Medulla oblongata (tissue), 1 donor: ENCODE data around the gene PSMC6.
"Not testable (repeated sequence)": the region's sequence is repeated elsewhere in the genome, so short reads cannot be mapped to it uniquely, and the experiment has no call there.

Experiments
- DNase-seq: peaks from one replicate; pipeline ENCODE4 v3.0.0-alpha.2; 2015; ENCODE audit errors: extremely low spot score

The PSMC6 gene

GRCh38 chr14:52716155-52716554 is 9.2 kb downstream of the PSMC6 start:
- no peak for DNase-seq

GRCh38 chr14:52723514-52724359 is 16.7 kb downstream of the PSMC6 start:
- no peak for DNase-seq

GRCh38 chr14:52724360-52724644 is 17.3 kb downstream of the PSMC6 start:
- no peak for DNase-seq

- not testable (repeated sequence) for DNase-seq
Measured at GRCh38 chr14:52727509-52727908, 20.5 kb downstream of the PSMC6 start.

DNA sequence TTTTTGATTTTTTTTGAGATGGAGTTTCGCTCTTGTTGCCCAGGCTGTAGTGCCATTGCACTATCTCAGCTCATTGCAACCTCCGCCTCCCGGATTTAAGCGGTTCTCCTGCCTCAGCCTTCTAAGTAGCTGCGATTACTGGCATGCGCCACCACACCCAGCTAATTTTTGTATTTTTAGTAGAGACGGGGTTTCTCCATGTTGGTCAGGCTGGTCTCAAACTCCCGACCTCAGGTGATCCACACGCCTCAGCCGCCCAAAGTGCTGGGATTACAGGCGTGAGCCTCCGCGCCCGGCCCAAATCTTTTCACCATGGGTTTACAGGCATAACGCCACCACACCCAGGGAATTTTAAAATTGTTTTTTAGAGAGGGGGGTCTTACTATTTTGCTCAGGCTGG is 22.0 kb downstream of the PSMC6 start:
- DNase-seq = not testable (repeated sequence)

- DNase-seq = no peak
Measured at GRCh38 chr14:52729585-52729924, 22.6 kb downstream of the PSMC6 start.

DNA sequence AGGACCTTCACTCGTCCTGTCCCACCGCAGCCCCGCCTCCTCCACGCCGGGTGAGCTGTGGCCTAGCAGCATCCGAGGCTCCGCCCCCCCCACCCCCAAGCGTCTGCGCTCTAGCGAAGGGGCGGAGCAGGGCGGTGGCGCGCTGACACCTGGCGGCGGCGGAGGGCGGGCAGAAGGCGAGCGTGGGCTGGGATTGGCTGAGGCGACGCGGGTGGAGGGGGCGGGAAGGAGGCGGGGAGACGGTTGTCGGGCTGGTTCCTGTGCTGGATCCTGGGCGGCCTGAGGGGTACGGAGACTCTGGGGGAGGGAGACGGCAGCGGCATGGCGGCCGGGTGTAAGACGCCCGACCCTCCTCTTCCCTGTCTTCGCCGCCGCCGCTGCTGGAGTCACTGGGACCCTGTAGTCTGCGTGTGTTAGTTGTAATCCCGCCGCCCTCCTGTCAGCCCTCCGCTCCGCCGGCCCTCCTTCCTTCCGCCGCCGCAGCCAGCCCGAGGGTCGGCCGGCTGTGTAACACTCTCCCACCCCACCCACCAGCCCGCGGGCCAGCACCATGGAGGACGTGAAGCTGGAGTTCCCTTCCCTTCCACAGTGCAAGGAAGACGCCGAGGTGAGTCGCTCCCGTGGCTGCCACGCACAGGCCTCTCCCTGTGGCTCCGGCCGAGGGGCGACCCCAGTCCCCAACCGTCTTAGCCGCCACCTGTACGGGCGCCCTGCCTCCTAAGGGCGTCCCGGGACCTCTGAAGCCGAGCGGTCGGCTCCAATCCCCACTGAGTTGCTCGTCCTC is 23.1 kb downstream of the PSMC6 start, which contains the start of gene STYX:
STYX (plus strand) TSS at position 242 of the 784 bp plus-strand sequence; CDS start at position 551, 309 bp downstream.
- DNase-seq = peak; percentile 97

DNA sequence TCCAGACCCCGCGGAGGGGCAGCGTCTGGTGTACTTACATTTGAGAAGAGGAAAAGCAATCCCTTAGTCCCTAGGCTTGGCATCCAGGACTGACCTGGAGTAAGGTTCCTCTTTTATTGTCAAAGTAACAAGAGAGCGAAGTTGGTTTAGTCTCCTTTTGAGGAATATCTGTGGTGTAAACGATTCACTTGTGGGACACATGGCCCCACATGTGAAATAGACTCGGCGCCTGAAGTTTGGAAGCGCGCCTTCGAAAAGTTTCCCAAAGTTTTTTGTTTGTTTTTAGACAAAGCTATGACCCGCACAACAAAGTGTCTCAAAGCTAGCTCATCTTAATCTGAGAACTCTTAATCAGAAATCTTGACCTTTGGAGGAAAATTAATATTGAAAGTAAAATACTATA is 23.7 kb downstream of the PSMC6 start:
- peak; percentile 24 for DNase-seq

- no peak for DNase-seq
Measured at GRCh38 chr14:52733824-52734223, 26.8 kb downstream of the PSMC6 start.

DNA sequence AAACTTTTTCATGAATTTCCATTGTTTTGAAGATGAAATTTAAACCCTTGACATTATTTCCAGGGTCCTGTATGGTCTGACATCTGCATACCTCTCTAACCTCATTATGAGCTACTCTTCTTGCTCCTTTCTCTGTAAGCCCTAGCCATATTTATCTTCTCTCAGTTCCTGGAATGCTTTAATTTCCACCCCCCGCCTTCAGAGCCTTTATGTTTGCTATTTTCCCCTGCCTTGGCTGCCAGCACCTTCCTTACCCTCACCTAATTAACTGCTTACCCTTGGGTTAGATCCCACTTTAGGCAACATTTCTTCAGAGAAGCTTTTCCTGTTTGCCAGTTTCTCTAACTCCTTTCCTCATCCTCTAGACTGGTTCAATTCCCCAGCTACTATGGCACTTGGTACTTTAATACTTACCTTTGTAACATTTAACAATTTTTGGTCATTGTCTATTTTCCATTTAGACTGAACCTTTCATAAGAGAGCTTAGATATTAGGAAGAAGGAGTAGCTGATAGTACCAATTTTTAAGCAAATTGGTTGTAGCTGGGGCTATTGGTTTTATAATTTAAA is 29.0 kb downstream of the PSMC6 start:
- DNase-seq = no peak

DNA sequence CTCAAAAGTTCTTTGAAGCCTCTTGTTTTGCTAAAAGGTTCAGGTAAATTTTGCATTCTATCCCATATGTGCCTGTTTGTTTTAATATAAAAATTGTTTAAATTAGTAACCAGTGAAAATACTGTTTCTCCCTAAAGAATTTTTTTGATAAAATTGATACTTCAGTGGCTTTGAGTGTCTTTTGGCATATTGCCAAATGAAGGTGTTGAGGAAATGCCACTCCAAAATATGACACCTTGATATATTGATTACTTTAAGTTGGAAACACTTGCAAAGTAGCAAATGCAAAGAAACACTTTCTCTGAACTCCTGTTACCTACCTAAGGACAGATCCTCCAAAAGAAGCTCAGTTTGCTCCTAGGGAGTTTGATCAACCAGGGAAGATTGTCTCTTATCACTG is 31.4 kb downstream of the PSMC6 start:
- no peak for DNase-seq

GRCh38 chr14:52740751-52741150 is 33.8 kb downstream of the PSMC6 start:
- DNase-seq = no peak

DNA sequence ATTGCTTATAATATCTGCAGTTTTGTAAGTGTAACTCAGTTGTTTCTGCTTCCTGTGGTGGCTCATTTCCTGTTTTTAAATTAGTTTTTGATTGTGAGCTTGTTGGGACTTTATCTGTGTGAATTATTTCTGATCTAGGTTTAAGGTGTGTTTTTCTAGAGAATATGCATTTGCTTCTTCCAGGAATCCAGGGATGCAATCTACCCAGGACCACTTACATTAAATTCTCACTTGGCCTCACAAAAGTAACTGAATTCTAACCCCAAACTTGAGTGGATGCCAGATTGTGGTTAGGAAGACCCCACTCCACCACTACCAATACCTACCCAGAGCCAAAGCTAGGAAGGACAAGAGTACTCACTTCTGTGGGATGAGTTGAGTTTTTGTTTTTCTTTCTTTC is 34.9 kb downstream of the PSMC6 start:
- no peak for DNase-seq

DNA sequence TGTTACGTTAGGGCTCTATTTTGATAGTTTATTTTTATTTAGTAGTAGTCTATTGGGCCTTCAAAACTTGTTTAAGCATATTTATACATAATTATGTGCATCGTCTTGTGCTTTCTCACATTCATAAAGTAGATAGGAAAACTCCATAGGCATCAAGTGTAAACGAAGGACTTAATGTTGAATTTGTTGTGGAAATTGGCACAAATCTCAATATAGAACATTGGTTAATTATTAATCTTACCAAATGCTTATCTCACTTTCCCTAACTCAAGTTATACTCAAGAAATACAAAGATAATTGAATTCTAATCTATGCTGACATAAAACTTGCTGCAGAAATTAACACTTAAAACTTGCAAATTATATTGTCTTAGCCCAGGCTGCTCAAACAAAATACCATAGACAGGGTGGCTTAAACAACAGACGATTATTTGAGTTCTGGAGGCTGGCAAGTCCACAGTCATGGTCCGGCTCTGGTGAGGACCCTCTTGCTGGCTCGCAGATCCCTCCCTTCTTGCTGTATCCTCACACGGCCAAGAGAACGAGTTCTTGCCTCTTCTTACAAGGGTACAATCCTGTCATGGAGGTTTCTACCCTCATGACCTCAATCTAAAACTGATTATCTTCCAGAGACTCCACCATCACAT is 41.8 kb downstream of the PSMC6 start:
- no peak for DNase-seq

DNA sequence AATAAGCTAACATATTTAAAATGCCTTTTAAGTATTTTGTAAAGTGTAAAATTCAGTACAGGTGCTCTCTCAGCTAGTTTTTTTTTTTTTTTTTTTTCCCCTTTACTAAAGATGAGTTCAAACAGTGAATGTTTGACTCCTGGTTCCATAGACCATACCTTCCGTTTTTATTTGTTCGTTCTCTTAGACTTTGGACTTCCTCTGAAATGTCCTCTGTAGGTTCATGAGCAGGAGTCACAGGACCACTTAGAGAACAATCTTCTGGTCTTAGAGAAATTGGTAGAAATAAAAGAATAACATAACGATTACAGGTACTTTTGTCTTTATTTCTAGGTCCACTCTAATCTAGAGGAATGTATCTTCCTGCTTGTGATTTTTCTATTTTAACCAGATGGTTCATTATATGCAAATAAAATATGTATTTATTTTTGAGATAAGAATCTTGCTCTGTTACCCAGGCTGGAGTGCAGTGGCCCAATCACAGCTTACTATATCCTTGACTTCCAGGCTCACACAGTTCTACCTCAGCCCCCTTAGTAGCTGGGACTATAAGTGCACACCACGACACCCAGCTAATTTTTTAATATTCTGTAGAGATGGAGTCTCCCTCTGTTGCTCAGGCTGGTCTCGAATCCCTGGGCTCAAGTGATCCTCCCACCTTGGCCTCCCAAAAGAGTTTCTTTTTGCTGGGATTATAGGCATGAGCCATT is 48.8 kb downstream of the PSMC6 start:
- no peak for DNase-seq

DNA sequence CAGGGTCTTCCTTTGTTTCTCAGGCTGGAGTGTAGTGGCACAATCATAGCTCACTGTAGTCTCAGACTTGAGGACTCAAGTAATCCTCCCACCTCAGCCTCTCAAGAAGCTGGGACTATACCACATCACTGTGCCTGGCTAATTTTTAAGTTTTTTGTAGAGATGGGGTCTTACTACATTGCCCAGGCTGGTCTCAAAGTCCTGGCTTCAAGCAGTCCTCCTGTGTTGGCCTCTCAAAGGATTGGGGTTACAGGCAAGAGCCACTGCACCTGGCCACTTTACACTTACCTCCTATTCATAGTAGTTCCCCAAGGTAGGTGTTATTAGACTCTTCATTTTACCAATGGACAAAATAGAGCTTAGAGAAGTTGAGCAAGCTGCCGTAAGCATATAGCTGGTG is 52.1 kb downstream of the PSMC6 start:
- DNase-seq = no peak

GRCh38 chr14:52762923-52763322 is 55.9 kb downstream of the PSMC6 start:
- DNase-seq = not testable (repeated sequence)

- no peak for DNase-seq
Measured at GRCh38 chr14:52767058-52767833, 60.2 kb downstream of the PSMC6 start.

DNA sequence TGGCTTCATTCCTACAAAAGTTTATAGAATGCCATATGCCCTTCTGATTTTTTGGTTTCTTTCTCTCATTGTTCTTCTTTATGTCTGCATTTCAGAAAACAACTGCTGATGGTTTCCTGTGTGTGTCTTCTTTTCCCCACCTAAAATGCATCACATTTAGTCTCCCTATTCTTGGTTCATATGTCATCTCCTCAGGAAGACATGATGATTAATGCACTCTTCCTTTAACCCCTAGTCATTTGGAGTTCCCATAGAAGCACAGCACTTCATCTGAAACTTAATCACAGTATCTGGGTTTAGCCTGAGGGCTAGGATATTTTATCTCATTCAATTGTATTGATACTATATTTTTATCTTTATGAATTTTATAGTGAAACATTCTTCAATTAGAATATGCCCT is 62.9 kb downstream of the PSMC6 start:
- no peak for DNase-seq

- no peak for DNase-seq
Measured at GRCh38 chr14:52776816-52777215, 69.8 kb downstream of the PSMC6 start.
